Measurements from ENCODE around the gene RO60. TPM values are rescaled to one million over a fixed set of nuclear protein-coding genes. Genes with fewer than 3 reads are reported as not detected.

Gene RO60
- total RNA-seq, 1 donor = 134 TPM

DNA sequence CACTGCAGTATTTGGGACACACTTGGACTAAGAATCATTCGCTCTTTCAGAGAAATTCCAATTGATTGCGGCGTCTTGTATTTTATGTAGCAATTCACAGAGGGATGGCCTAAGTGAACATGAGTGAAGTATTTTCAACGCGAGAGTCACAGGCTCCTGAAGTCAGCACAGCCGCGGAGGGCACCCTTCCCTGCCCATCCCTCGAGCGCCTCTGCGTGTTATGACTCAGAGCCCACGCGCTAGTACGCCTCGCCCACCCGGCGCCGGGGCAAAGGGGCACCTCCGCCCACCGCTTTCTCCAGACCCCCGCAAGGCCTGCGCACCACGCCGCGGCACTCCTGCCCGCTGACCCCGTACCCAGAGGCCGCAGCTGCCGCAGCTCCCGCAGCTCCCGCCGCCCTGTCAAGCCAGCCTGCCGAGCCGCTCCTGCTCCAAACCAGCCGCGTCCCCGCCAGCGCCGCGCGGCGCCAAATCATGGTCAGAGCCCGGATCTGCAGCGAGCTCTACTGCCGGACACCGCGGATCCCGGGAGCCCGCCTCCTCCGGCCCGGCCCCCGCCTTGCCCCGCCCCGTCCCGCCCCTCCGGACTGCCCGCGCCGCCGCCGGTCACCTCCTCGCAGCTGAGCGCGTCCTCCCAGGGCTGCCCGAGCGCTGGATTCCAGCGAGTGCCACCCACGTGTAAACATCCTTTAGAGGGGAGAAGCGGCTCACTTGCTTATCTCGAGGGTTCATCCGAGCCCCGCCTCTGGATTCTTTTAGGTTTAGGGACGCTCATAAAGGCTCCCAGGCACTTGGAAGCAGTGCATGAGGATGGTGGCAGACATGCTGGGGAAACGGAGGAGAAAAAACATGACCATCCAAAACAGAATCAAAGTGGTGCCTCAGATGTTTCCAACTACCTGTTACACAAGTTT lies 45.8 kb downstream of the RO60 start, which contains the start of gene GLRX2:
TSS of gene GLRX2 (minus strand) at position 508 of the 914 bp plus-strand sequence. CDS start at position 476, 32 bp downstream.
- peak; percentile 85 for DNase-seq (ENCODE audit: low read depth)
- TF ChIP-seq, protein P1, sequence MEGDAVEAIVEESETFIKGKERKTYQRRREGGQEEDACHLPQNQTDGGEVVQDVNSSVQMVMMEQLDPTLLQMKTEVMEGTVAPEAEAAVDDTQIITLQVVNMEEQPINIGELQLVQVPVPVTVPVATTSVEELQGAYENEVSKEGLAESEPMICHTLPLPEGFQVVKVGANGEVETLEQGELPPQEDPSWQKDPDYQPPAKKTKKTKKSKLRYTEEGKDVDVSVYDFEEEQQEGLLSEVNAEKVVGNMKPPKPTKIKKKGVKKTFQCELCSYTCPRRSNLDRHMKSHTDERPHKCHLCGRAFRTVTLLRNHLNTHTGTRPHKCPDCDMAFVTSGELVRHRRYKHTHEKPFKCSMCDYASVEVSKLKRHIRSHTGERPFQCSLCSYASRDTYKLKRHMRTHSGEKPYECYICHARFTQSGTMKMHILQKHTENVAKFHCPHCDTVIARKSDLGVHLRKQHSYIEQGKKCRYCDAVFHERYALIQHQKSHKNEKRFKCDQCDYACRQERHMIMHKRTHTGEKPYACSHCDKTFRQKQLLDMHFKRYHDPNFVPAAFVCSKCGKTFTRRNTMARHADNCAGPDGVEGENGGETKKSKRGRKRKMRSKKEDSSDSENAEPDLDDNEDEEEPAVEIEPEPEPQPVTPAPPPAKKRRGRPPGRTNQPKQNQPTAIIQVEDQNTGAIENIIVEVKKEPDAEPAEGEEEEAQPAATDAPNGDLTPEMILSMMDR (IDR thresholded peaks at IDR 0.05; ENCODE audit: insufficient read depth, low read length) = no peak
- H3K4me3 ChIP-seq (ENCODE audit: low read depth, low read length) = peak within 1 kb of the TSS; percentile 83

DNA sequence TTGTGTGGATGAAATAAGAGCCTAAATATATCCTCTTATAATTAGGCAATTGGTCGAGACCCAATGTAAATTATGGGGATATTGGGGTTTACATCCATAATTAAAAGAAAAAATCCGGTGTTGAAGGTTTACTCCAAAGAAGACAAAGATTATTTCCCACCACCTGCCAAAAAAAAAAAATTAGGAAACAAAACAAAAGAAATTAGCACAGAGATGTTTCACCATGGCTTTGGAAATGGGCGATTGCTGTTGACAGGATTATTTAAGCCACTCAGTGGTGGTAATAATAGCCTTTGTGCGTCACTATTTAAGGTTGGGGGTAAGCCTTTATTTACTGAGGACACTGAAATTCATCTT lies 46.4 kb downstream of the RO60 start:
- TF ChIP-seq, protein P1 (IDR thresholded peaks at IDR 0.05; ENCODE audit: insufficient read depth, low read length) = no peak
- peak overlapping the region; percentile 83 for H3K4me3 ChIP-seq (ENCODE audit: low read depth, low read length)
- no peak for DNase-seq (ENCODE audit: low read depth)

DNA sequence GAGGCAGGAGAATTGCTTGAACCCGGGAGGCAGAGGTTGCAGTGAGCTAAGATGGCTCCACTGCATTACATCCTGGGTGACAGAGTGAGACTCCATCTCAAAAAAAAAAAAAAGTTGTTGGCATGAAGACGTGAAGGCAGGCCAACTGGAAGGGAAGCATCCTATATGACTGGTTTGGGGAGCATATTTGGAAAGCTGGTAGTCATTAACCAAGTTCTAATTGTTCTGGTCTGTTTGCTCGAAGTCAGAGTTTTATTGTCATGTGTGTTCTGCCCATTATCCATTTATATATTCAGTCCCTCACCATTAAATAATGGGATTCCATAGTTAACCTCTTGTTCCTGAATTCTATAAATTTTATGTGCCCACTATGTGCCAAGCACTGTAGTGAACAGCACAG lies 49.1 kb downstream of the RO60 start:
- DNase-seq (ENCODE audit: low read depth) = no peak
- TF ChIP-seq, protein P1 (IDR thresholded peaks at IDR 0.05; ENCODE audit: insufficient read depth, low read length) = no peak
- H3K4me3 ChIP-seq (ENCODE audit: low read depth, low read length) = no peak overlapping the region

Small RNAs within 50 kb of the gene (small RNA-seq; reads per million reads assigned to genes)
- 2.3 reads per million, percentile 73 among the genes with 10 or more reads in this experiment for gene SCARNA18B

Other genes with a start within 250 kb of the RO60 start
- 35.6 TPM in 2 replicates for gene UCHL5, start 252 bp upstream of the RO60 start, total RNA-seq (ENCODE audit: low replicate concordance)
- 4.3 and 25.7 TPM in 2 replicates for gene GLRX2, start 45.8 kb downstream of the RO60 start, total RNA-seq (ENCODE audit: low replicate concordance)
- gene CDC73, start 62.4 kb downstream of the RO60 start, total RNA-seq (ENCODE audit: low replicate concordance) = 33.4 and 174 TPM in 2 replicates
- gene B3GALT2, start 127.0 kb downstream of the RO60 start, total RNA-seq (ENCODE audit: low replicate concordance) = 0.18 and 1.2 TPM in 2 replicates

Data from fibroblast of the aortic adventitia (primary cell).